ENCODE results near the gene SYF2.

Gene SYF2

DNA sequence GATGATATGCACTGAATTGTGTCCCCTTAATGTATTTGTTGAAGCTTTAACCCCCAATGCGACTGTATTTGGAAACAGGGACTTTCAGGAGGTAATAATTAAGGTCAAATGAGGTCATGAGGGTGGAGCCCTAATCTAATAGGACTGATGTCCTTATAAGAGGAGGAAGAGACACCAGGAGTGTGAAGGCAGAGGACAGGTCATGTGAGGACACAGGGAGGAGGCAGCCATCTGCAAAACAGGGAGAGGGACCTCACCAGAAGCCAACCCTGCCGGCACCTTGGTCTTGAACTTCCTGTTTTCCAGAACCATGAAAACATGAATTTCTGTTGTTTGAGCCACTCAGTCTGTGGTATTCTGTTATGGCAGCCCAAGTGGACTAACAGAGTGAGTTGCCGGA lies 15.3 kb downstream of the SYF2 start:
- DNase-seq (ENCODE audit: low spot score) = peak; percentile 40
- no peak for TF ChIP-seq CTCF (IDR thresholded peaks at IDR 0.05)
- Histone ChIP-seq H3K4me3 (no peak overlapping the region), H3K27ac (no peak overlapping the region)

- no peak for DNase-seq (ENCODE audit: low spot score)
- Histone ChIP-seq H3K27ac (no peak overlapping the region), H3K4me3 (no peak overlapping the region)
- TF ChIP-seq CTCF (IDR thresholded peaks at IDR 0.05) = no peak
Observed at GRCh38 chr1:25216123-25216522, 16.2 kb downstream of the SYF2 start.

DNA sequence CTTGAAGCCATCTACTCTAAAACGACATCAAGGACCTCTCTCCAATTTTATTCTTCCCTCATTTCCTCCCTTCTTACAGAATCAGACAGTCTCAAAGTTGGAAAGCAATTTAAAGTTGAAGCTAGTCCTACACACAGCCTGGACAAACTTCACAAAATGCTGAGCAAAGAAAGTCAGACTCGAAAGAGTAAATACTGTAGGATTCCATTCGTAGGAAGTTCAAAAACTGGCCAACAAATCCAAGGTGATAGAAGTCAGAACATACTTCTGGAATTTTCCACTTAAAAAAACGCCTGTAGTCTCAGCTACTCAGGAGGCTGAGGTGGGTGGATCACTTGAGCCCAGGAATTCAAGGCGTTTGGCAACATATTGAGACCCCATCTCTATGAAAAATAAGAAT lies 19.6 kb downstream of the SYF2 start:
- no peak overlapping the region for H3K27ac ChIP-seq
- no peak overlapping the region for H3K4me3 ChIP-seq
- DNase-seq (ENCODE audit: low spot score) = no peak
- TF ChIP-seq CTCF (IDR thresholded peaks at IDR 0.05) = no peak

DNA sequence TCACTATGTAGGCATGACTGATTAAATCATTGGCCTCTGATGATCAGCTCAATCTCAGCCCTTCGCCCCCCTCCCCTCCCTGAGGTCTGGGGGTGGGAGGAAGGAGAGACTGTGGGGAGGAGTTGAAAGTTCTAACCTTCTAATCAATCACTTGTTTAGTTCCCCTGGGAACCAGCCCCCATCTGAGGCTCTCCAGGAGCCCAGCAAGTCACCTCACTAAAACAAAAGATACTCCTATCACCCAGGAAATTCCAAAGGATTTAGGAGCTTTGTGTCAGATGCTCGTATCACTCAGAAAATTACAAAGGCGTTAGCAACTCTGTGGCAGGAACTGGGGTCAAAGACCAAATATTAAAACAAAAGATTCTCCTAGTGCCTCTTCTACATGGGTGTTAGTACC lies 21.6 kb downstream of the SYF2 start:
- DNase-seq (ENCODE audit: low spot score) = no peak
- no peak for TF ChIP-seq CTCF (IDR thresholded peaks at IDR 0.05)

GRCh38 chr1:25209516-25209915 lies 22.8 kb downstream of the SYF2 start:
- TF ChIP-seq CTCF (IDR thresholded peaks at IDR 0.05) = no peak
- DNase-seq (ENCODE audit: low spot score) = no peak
- no peak overlapping the region for H3K4me3 ChIP-seq
- no peak overlapping the region for H3K27ac ChIP-seq

More for the DNA sequence above, 21.6 kb downstream of the SYF2 start:
- H3K27ac ChIP-seq = no peak overlapping the region
- H3K4me3 ChIP-seq = no peak overlapping the region

- no peak overlapping the region for H3K4me3 ChIP-seq
- DNase-seq (ENCODE audit: low spot score) = no peak
- H3K27ac ChIP-seq = no peak overlapping the region
- no peak for TF ChIP-seq CTCF (IDR thresholded peaks at IDR 0.05)
Observed at GRCh38 chr1:25208561-25209222, 23.6 kb downstream of the SYF2 start.

- Histone ChIP-seq H3K27ac (no peak overlapping the region), H3K4me3 (no peak overlapping the region)
- no peak for TF ChIP-seq CTCF (IDR thresholded peaks at IDR 0.05)
- DNase-seq (ENCODE audit: low spot score) = no peak
Observed at GRCh38 chr1:25208092-25208491, 24.2 kb downstream of the SYF2 start.
